Lower lobe of right lung (tissue), 2 donors: Measurements from ENCODE around the gene SPON1. TPM values are rescaled to one million over a fixed set of nuclear protein-coding genes. Genes with fewer than 3 reads are reported as not detected.
"Not testable (repeated sequence)": the region's sequence is repeated elsewhere in the genome, so short reads cannot be mapped to it uniquely, and the experiment has no call there.

Experiments used
- ATAC-seq, 2 donors: fragments of 200-7000 bp; cut with Tn5 transposase; one replicate each; pipeline ENCODE4 v1.9.1; 2020 to 2022; ENCODE audit warnings: mild to moderate bottlenecking in 2 of 2, moderate library complexity in 2 of 2
- DNase-seq: peaks from one replicate; pipeline ENCODE4 v3.0.0-alpha.2; 2020
- H3K27ac ChIP-seq: fragments of 200-600 bp; one replicate; pipeline ENCODE4 v1.8.0; 2022
- H3K27me3 ChIP-seq: fragments of 200-600 bp; one replicate; pipeline ENCODE4 v1.8.0; 2022; ENCODE audit warnings: low read depth
- H3K36me3 ChIP-seq: fragments of 200-600 bp; one replicate; pipeline ENCODE4 v1.8.0; 2022; ENCODE audit warnings: mild to moderate bottlenecking
- H3K4me1 ChIP-seq: fragments of 200-600 bp; one replicate; pipeline ENCODE4 v1.8.0; 2022
- H3K4me3 ChIP-seq: fragments of 200-600 bp; one replicate; pipeline ENCODE4 v1.8.0; 2022; ENCODE audit warnings: mild to moderate bottlenecking
- H3K9me3 ChIP-seq: fragments of 200-600 bp; one replicate; pipeline ENCODE4 v1.8.0; 2022
- intact Hi-C: fragments of 100-400 bp; cut with DNase I; formaldehyde crosslinking; loops from one replicate; pipeline ENCODE4 v1.11.0; 2022
- total RNA-seq: library from RNA; stranded (reverse); fragmentation: NEBNext Ultra II Directional; extraction: Animal tissue kit (Norgen Biotek cat#: 25700); gene quantifications from one replicate; pipeline ENCODE4 v1.2.1, GENCODE V29; 2021
- TF ChIP-seq, protein P1 (sequence below): fragments of 200-600 bp; IDR thresholded peaks from one replicate; pipeline ENCODE4 v1.8.0; 2022; ENCODE audit warnings: antibody characterized with exemption, mild to moderate bottlenecking
- donor health status: DM: no; HTN: yes; CAD: no; lungs with severe emphysema.

Gene SPON1
- total RNA-seq, 1 donor from 2014 or later = 40.1 TPM

GRCh38 chr11:14244926-14245325 is 282.4 kb downstream of the SPON1 start:
- DNase-seq = no peak

GRCh38 chr11:14245444-14245843 is 282.9 kb downstream of the SPON1 start:
- Histone ChIP-seq H3K9me3 (no peaks in the 10 kb centered on the region), H3K36me3 (no peaks in the 10 kb centered on the region), H3K27ac (no peak overlapping the region), H3K4me3 (no peak overlapping the region), H3K27me3 (peaks cover 7% of the 10 kb centered on the region), H3K4me1 (peaks cover 7% of the 10 kb centered on the region)
- ATAC-seq = no peak
- TF ChIP-seq, protein P1, sequence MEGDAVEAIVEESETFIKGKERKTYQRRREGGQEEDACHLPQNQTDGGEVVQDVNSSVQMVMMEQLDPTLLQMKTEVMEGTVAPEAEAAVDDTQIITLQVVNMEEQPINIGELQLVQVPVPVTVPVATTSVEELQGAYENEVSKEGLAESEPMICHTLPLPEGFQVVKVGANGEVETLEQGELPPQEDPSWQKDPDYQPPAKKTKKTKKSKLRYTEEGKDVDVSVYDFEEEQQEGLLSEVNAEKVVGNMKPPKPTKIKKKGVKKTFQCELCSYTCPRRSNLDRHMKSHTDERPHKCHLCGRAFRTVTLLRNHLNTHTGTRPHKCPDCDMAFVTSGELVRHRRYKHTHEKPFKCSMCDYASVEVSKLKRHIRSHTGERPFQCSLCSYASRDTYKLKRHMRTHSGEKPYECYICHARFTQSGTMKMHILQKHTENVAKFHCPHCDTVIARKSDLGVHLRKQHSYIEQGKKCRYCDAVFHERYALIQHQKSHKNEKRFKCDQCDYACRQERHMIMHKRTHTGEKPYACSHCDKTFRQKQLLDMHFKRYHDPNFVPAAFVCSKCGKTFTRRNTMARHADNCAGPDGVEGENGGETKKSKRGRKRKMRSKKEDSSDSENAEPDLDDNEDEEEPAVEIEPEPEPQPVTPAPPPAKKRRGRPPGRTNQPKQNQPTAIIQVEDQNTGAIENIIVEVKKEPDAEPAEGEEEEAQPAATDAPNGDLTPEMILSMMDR = no peak
- no peak for DNase-seq
- intact Hi-C loops = no loop called here

More at GRCh38 chr11:14244926-14245325, 282.4 kb downstream of the SPON1 start:
- ATAC-seq = no peak
- TF ChIP-seq, protein P1 = no peak
- Histone ChIP-seq H3K27me3 (peaks cover 7% of the 10 kb centered on the region), H3K27ac (no peak overlapping the region), H3K4me3 (no peak overlapping the region), H3K4me1 (peaks cover 7% of the 10 kb centered on the region), H3K9me3 (no peaks in the 10 kb centered on the region), H3K36me3 (no peaks in the 10 kb centered on the region)
- intact Hi-C loops = no loop called here

DNA sequence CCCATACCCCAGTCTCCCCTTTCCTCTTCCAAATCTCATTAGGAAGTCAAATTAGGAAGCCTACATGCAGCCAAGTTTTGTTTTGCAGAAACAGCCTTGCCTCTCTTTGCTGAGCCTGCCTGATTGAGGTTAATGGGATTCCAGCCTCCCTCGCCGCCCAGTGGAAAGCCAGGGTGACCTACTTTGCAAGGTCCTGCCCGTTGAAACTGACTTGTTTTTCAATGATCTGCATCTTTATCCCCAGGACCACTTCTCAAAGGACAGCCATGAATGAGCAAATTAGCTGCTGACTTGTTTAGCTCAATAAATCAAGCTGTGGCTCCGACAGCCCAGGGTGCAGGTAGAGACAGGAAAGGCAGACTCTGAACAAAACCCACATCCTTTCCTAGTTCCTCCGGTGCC is 286.1 kb downstream of the SPON1 start:
- Histone ChIP-seq H3K4me3 (no peak overlapping the region), H3K36me3 (no peaks in the 10 kb centered on the region), H3K27me3 (peaks cover 7% of the 10 kb centered on the region), H3K9me3 (no peaks in the 10 kb centered on the region), H3K4me1 (peaks cover 7% of the 10 kb centered on the region), H3K27ac (no peak overlapping the region)
- intact Hi-C loops = no loop called here
- TF ChIP-seq, protein P1 = no peak
- ATAC-seq = peak in 1 of 2 donors; percentile 22
- no peak for DNase-seq

DNA sequence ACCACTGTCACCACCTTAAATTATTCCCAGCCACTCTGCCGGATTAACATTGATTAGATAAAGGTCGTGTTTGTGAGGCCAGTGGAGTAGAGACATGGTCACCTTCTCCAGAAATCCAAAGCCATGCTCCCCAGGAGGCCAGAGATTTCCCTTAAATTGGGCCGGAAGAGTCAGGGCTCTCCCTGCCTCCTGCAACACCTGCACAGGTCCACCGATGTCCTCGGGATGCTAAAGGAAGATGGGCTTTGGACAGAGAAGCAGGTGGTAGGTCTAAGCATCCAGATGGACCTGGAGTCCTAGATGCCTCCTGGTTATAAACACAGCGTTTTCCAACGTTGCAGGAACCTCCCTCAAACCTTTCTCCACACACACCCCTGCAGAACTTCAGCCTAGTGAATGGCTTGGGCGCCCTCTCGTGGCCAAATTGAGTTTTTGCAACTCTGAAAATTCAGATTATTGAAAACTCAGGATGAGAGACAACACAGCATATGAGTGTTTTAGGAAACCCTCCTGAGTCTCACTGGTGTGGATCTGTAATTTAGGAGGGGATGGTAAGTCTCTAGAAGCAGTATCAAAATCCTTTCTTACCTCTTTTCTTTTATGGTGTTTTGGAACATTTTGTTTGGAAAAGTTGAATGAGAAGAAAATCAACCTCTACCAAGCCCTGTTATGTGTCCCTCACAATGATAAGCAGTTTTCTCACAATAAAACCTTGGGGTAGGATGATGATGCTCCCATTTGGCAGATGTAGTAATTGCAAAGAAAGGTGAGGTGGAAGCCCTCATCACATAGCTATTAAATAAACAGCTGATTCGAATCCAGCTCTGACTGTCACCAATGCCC is 286.8 kb downstream of the SPON1 start:
- TF ChIP-seq, protein P1 = peak; percentile 88
- DNase-seq = peak; percentile 56
- intact Hi-C loops = no loop called here
- Histone ChIP-seq H3K36me3 (no peaks in the 10 kb centered on the region), H3K27me3 (peaks cover 7% of the 10 kb centered on the region), H3K9me3 (no peaks in the 10 kb centered on the region), H3K4me1 (peaks cover 10% of the 10 kb centered on the region), H3K4me3 (no peak overlapping the region), H3K27ac (no peak overlapping the region)
- peak; percentile 63 to 71 for ATAC-seq

- Histone ChIP-seq H3K9me3 (no peaks in the 10 kb centered on the region), H3K36me3 (no peaks in the 10 kb centered on the region), H3K27me3 (peaks cover 7% of the 10 kb centered on the region), H3K27ac (no peak overlapping the region), H3K4me1 (peaks cover 16% of the 10 kb centered on the region), H3K4me3 (no peak overlapping the region)
- intact Hi-C loops = loop anchor here (10.0 kb wide), 1 partner anchor 297 kb away; no protein-coding TSS in a partner anchor
- no peak for DNase-seq
- TF ChIP-seq, protein P1 = no peak
- ATAC-seq = no peak
Measured at GRCh38 chr11:14251754-14252153, 289.2 kb downstream of the SPON1 start.

DNA sequence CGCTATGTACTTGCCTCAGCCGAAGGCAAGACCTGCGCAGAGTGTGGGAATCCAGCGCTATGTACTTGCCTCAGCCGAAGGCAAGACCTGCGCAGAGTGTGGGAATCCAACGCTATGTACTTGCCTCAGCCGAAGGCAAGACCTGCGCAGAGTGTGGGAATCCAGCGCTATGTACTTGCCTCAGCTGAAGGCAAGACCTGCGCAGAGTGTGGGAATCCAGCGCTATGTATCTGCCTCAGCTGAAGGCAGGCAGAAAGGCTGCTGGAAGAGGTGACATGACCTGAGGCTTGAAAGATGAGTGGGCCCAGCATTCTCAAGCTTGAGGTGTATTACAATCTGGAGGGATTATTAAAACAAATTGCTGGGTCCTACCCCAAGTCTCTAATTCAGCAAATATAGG is 290.0 kb downstream of the SPON1 start:
- ATAC-seq, H3K4me3 ChIP-seq, H3K9me3 ChIP-seq, DNase-seq, H3K27ac ChIP-seq, H3K36me3 ChIP-seq, H3K27me3 ChIP-seq: not testable (repeated sequence)
- H3K4me1 ChIP-seq = peaks cover 16% of the 10 kb centered on the region
- intact Hi-C loops = loop anchor here (10.0 kb wide), 1 partner anchor 298 kb away; no protein-coding TSS in a partner anchor
